HG02840 (cell line): ENCODE measurements around the gene TRIP11.

Experiments used
- ATAC-seq: cut with Tn5 transposase; IDR thresholded peaks from one replicate; pipeline ENCODE4 v1.9.1; 2021; ENCODE audit warnings: mild to moderate bottlenecking, moderate library complexity, moderate number of reproducible peaks; ENCODE audit not compliant: unreplicated experiment, low FRiP score

Gene TRIP11

GRCh38 chr14:91926131-91926890 lies 113.5 kb downstream of the TRIP11 start:
- no peak for ATAC-seq

GRCh38 chr14:91925727-91926121 lies 114.1 kb downstream of the TRIP11 start:
- no peak for ATAC-seq

DNA sequence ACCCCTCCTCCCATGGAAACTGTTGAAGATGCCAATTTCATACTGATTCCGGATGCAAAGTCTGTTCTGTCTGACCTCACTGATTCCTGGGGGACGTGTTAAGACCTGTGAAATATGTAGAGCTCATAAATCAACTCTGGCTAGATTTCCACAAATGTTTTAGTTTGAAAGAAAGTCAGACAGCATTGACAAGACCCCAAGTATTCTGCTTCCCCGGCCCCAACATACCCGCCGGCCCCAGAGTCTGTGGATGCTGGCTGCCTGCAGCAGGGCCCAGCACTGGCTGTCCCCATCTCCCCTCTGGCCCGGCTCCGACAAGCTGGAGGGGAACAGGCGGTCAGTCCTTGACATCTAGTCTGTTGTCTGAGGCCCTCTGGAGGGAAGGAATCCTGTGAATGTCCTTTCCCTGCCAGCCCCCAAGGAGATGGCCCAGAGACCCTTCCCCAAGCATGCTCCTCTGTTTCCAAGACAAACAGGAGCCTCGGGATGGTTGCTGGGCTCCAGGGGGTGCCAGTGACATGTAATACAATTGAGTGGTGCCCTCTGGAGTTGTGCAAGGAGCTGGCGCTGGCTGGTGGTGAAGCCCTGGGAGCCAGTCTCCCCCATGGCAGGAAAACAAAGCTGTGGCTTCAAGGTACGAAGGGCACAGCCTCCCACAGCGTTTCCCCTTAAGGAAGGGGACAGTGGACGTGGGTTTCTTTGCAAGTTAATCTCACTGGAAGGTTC lies 114.7 kb downstream of the TRIP11 start:
- no peak for ATAC-seq

- no peak for ATAC-seq
Observed at GRCh38 chr14:91920526-91920925, 119.3 kb downstream of the TRIP11 start.

DNA sequence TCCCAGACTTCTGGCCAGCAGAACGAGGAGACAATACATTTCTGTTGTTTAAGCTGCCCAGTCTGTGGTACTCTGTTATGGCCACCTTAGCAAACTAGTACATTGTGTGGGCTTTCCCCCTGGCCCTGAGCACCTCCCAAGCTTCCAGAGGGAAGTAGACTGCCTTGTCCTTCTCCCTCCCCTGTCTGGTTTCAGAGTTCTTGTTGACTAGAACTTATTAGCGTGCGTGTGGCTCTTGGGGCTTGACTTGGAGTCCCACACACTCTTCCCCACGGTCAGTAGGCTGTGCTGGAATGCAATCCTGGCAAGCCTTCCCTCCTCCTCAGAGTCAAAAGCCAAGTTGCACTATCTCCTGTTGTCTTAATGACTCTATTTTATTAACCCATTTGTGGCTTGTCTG lies 120.0 kb downstream of the TRIP11 start:
- ATAC-seq, result no peak

DNA sequence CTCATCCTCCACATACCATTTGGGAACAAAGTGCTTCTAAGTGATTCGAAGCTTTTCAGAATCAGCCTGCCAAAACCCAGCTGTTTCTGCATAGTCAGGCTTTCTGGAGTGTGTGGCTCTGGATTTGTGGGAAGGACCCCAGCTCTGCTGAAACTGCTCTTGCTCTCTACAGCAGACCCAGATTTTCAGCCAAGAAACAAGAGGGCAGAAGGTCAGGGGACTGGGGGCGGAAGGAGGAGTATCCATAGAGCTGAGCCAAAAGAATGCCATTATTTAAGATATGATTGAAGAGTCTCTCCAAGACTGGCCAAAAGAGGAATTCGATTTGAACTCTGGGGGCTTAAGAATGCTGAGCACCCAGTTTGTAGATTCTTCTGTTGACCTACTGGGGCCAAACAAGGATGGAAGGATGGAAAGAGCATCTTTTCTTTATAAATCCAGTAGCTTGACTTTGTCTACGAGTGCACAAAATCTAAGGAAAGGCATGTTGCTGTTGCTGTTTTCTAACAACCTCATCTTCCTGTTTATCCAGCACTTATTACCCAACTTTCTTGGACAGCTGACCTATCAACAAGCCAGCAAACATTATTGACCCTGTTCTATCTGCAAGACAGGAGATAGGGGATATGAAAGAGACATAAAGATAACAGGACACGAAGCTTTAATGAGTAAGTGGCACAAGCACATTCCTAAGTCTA lies 121.5 kb downstream of the TRIP11 start:
- no peak for ATAC-seq
